Endothelial cell of umbilical vein (primary cell): ENCODE data around the gene NME7. TPM values are rescaled to one million over a fixed set of nuclear protein-coding genes. Genes with fewer than 3 reads are reported as not detected.

Source experiments
- BruUV-seq: library from RNA; stranded (reverse); fragments of 400-500 nt; replicated peaks from 2 replicates; lab custom pipeline; 2021; lab: Mats Ljungman, UMichigan
- CTCF ChIA-PET: fragments of 300-600, 350-600 bp; sonication (Branson Sonifier 250); formaldehyde crosslinking; loops from one replicate; lab custom pipeline; 2021; ENCODE audit warnings: antibody characterized with exemption, inconsistent platforms; lab: Charles Lee
- POLR2A ChIA-PET: fragments of 300-600, 350-600 bp; sonication (Branson Sonifier 250); formaldehyde crosslinking; loops from one replicate; lab custom pipeline; 2021; ENCODE audit warnings: antibody characterized with exemption, inconsistent platforms; lab: Charles Lee
- DNase-seq: peaks from one replicate; pipeline ENCODE4 v3.0.0-alpha.2; 2011; ENCODE audit warnings: low read depth, low spot score
- FAIRE-seq: peaks from 2 replicates; lab custom pipeline; 2011; peaks lifted over from hg19 to GRCh38; lab: Jason Lieb, UNC
- H2AFZ ChIP-seq: 2 replicates; pipeline ENCODE4 v1.6.0; 2012; ENCODE audit warnings: low read depth, low read length, control low read depth, inconsistent platforms
- H3K27ac ChIP-seq: 2 replicates; pipeline ENCODE4 v1.5.1; 2011; ENCODE audit warnings: low read depth, mild to moderate bottlenecking, control low read depth, low read length, moderate library complexity; ENCODE audit not compliant: insufficient read depth
- H3K27me3 ChIP-seq, 2 experiments: 2 replicates each; pipeline versions ENCODE4 v1.6.0 to v1.6.1; 2011; ENCODE audit warnings: low read length in 2 of 2, mixed read lengths in 1 of 2; ENCODE audit not compliant: control insufficient read depth in 2 of 2, insufficient read depth in 2 of 2
- H3K36me3 ChIP-seq, 2 experiments: 2 replicates in 1 of 2; 3 replicates in 1 of 2; pipeline ENCODE4 v1.5.1; 2011; ENCODE audit warnings: low read length in 2 of 2, mild to moderate bottlenecking in 1 of 2, moderate library complexity in 1 of 2; ENCODE audit not compliant: control insufficient read depth in 2 of 2, insufficient read depth in 2 of 2; ENCODE audit errors: extremely low read depth in 1 of 2
- H3K4me1 ChIP-seq: 3 replicates; pipeline ENCODE4 v1.5.1; 2011; ENCODE audit warnings: mild to moderate bottlenecking, low read length; ENCODE audit not compliant: control insufficient read depth, insufficient read depth; ENCODE audit errors: extremely low read depth
- H3K4me2 ChIP-seq: 2 replicates; pipeline ENCODE4 v1.6.1; 2011; ENCODE audit warnings: low read length, control low read depth, mixed read lengths; ENCODE audit not compliant: insufficient read depth
- H3K4me3 ChIP-seq, 3 experiments: fragments of 200-600 bp in 1 of 3; sonication (generic), shearing (Covaris generic) in 1 of 3; replicated peaks in 1 of 3; 2 replicates each; pipeline ENCODE4 v1.5.1; 2011 to 2016; ENCODE audit warnings: control low read depth in 3 of 3, low read length in 3 of 3, mild to moderate bottlenecking in 2 of 3, inconsistent platforms in 1 of 3, low read depth in 1 of 3, moderate library complexity in 1 of 3; ENCODE audit not compliant: insufficient read depth in 1 of 3
- H3K79me2 ChIP-seq: 2 replicates; pipeline ENCODE4 v1.6.0; 2012; ENCODE audit warnings: low read length, inconsistent platforms; ENCODE audit not compliant: control insufficient read depth, insufficient read depth
- H3K9ac ChIP-seq: replicated peaks from 2 replicates; pipeline ENCODE3; 2011; ENCODE audit warnings: low read length, control low read depth; ENCODE audit not compliant: insufficient read depth; ENCODE audit errors: extremely low read depth
- H3K9me1 ChIP-seq: replicated peaks from 3 replicates; pipeline ENCODE4 v1.6.0; 2011; ENCODE audit warnings: mild to moderate bottlenecking, low read length; ENCODE audit not compliant: control insufficient read depth, insufficient read depth; ENCODE audit errors: extremely low read depth
- H3K9me3 ChIP-seq: replicated peaks from 2 replicates; pipeline ENCODE4 v1.5.1; 2012; ENCODE audit warnings: low read length, inconsistent platforms; ENCODE audit not compliant: control insufficient read depth, insufficient read depth
- H4K20me1 ChIP-seq: replicated peaks from 2 replicates; pipeline ENCODE3; 2011; ENCODE audit warnings: mild to moderate bottlenecking, low read length; ENCODE audit not compliant: control insufficient read depth, insufficient read depth; ENCODE audit errors: extremely low read depth
- CTCF ChIP-seq, 2 donors: IDR thresholded peaks; 1 replicate in 1 of 2; 2 replicates in 1 of 2; pipeline ENCODE4 v1.5.1; 2011; ENCODE audit warnings: low read length in 2 of 2, mild to moderate bottlenecking in 2 of 2, moderate library complexity in 2 of 2, control low read depth in 1 of 2, inconsistent platforms in 1 of 2, low read depth in 1 of 2; ENCODE audit not compliant: insufficient read depth in 1 of 2; ENCODE audit errors: extremely low read depth in 1 of 2
- EZH2 ChIP-seq: IDR thresholded peaks from 2 replicates; pipeline ENCODE4 v1.6.1; 2012; ENCODE audit warnings: borderline replicate concordance, low read depth, mild to moderate bottlenecking, moderate library complexity, low read length, inconsistent platforms; ENCODE audit not compliant: severe bottlenecking
- FOS ChIP-seq: IDR thresholded peaks from 2 replicates; pipeline ENCODE4 v1.6.1; 2011; ENCODE audit warnings: mild to moderate bottlenecking, low read length, moderate library complexity, borderline replicate concordance; ENCODE audit not compliant: insufficient read depth
- GATA2 ChIP-seq: IDR thresholded peaks from 2 replicates; pipeline ENCODE4 v1.7.0; 2011; ENCODE audit warnings: low read depth, mild to moderate bottlenecking, moderate library complexity, mixed read lengths, low read length; ENCODE audit not compliant: insufficient read length, insufficient read depth
- JUN ChIP-seq: IDR thresholded peaks from 2 replicates; pipeline ENCODE4 v1.6.1; 2011; ENCODE audit warnings: borderline replicate concordance, low read depth; ENCODE audit not compliant: insufficient read length, insufficient read depth
- MAX ChIP-seq: IDR thresholded peaks from 2 replicates; pipeline ENCODE4 v1.6.1; 2011; ENCODE audit not compliant: insufficient read depth, insufficient read length
- MYC ChIP-seq: IDR thresholded peaks from one replicate; pipeline ENCODE4 v1.6.1; 2011; ENCODE audit warnings: mild to moderate bottlenecking, low read depth, low read length
- POLR2A ChIP-seq: IDR thresholded peaks from 2 replicates; pipeline ENCODE4 v1.6.1; 2012; ENCODE audit warnings: low read depth, mild to moderate bottlenecking, control low read depth, low read length
- POLR2AphosphoS5 ChIP-seq: IDR thresholded peaks from 2 replicates; pipeline ENCODE4 v1.6.1; 2012; ENCODE audit warnings: low read depth, mild to moderate bottlenecking, control low read depth, low read length, moderate library complexity; ENCODE audit not compliant: insufficient read depth
- dilution Hi-C: fragments of 300-500 bp; cut with MboI; formaldehyde crosslinking; loops from one replicate; pipeline ENCODE4 v1.15.0; 2019; ENCODE audit warnings: low sequenced_read_pairs; ENCODE audit not compliant: extremely low pct_ligation_motif_present
- intact Hi-C: fragments of 100-400 bp; cut with micrococcal nuclease; formaldehyde crosslinking; loops from one replicate; pipeline ENCODE4 v1.10.0; 2022
- polyA plus RNA-seq, 4 experiments: library from polyadenylated mRNA; depleted of rRNA in 3 of 4; stranded (reverse) in 3 of 4; unstranded in 1 of 4; fragments of >200 nt; gene quantifications; 2 replicates each; pipeline versions ENCODE4 v1.2.1 to v1.2.3, GENCODE V29; 2011 to 2012; ENCODE audit warnings: missing spikeins in 1 of 4
- total RNA-seq: library from RNA; stranded (reverse); gene quantifications from 2 replicates; pipeline ENCODE4 v1.2.3, GENCODE V29; 2021

The NME7 gene
- total and polyA plus RNA-seq, 2 donors (not counting 3 experiments of a cell fraction or from before 2014, with no cell fraction given), result 16.5 to 25.3 TPM

GRCh38 chr1:169100208-169100607 is 267.4 kb downstream of the NME7 start:
- ChIA-PET CTCF (interaction anchor here (1.4 to 2.0 kb wide), 2 partner anchors 10 to 13 kb away, joined by 3 to 6 read pairs; no protein-coding TSS in a partner anchor), POLR2A (no interaction called here)
- Histone ChIP-seq H3K27ac (no peak overlapping the region), H3K4me1 (no peaks in the 10 kb centered on the region), H3K27me3 (peaks cover 0 to 3% of the 10 kb centered on the region in 2 experiments), H3K4me2 (no peak overlapping the region), H3K36me3 (no peaks in the 10 kb centered on the region), H2AFZ (no peak overlapping the region), H3K79me2 (no peaks in the 10 kb centered on the region), H3K9me1 (no peaks in the 10 kb centered on the region), H4K20me1 (no peaks in the 10 kb centered on the region), H3K9me3 (no peaks in the 10 kb centered on the region), H3K4me3 (no peak overlapping the region), H3K9ac (no peak overlapping the region)
- no TSS peak for BruUV-seq
- DNase-seq (no peak), FAIRE-seq (no peak)
- intact Hi-C loops, result no loop called here
- TF ChIP-seq JUN (no peak), CTCF (IDR thresholded peaks at IDR 0.05; ENCODE audit: extremely low read depth in 1 of 2, insufficient read depth in 1 of 2, low read depth in 1 of 2, low read length in 2 of 2) (no peak), GATA2 (no peak), MAX (no peak)
- dilution Hi-C loops, result no loop called here

GRCh38 chr1:169099561-169099960 is 268.0 kb downstream of the NME7 start:
- Histone ChIP-seq H2AFZ (no peak overlapping the region), H3K4me3 (no peak overlapping the region), H3K27me3 (peaks cover 0 to 3% of the 10 kb centered on the region in 2 experiments), H3K4me2 (no peak overlapping the region), H3K9me1 (no peaks in the 10 kb centered on the region), H3K9ac (no peak overlapping the region), H3K79me2 (no peaks in the 10 kb centered on the region), H3K36me3 (no peaks in the 10 kb centered on the region), H4K20me1 (no peaks in the 10 kb centered on the region), H3K4me1 (no peaks in the 10 kb centered on the region), H3K9me3 (no peaks in the 10 kb centered on the region), H3K27ac (no peak overlapping the region)
- intact Hi-C loops, result no loop called here
- no peak for DNase-seq
- dilution Hi-C loops, result no loop called here
- POLR2A ChIA-PET, result no interaction called here
- TF ChIP-seq POLR2A (no peak), MAX (no peak), JUN (no peak), GATA2 (no peak), EZH2 (no peak), FOS (no peak), POLR2AphosphoS5 (no peak), MYC (no peak), CTCF (IDR thresholded peaks at IDR 0.05; ENCODE audit: extremely low read depth in 1 of 2, insufficient read depth in 1 of 2, low read depth in 1 of 2, low read length in 2 of 2) (no peak)
- CTCF ChIA-PET, result interaction anchor here (1.4 kb wide), 1 partner anchor 13 kb away, joined by 3 read pairs; no protein-coding TSS in a partner anchor
- no TSS peak for BruUV-seq
- no peak for FAIRE-seq
